ENCODE data around the gene RAE1. TPM values are rescaled to one million over a fixed set of nuclear protein-coding genes. Genes with fewer than 3 reads are reported as not detected.

RAE1 gene
- total RNA-seq, 1 donor = 24.6 TPM

- H3K4me3 ChIP-seq (ENCODE audit: insufficient read depth, low read length) = no peak overlapping the region
- H3K4me1 ChIP-seq (ENCODE audit: insufficient read depth, low read length) = no peaks in the 10 kb centered on the region
- no peaks in the 10 kb centered on the region for H4K20me1 ChIP-seq (ENCODE audit: insufficient read depth, low read length)
- TF ChIP-seq CTCF (IDR thresholded peaks at IDR 0.05; ENCODE audit: extremely low read depth, low read depth, low read length) = no peak
- no peaks in the 10 kb centered on the region for H3K79me2 ChIP-seq (ENCODE audit: insufficient read depth, low read length)
- no peak for DNase-seq (ENCODE audit: insufficient read length, low spot score, missing footprints)
- H3K9me3 ChIP-seq (ENCODE audit: low read depth, low read length) = no peaks in the 10 kb centered on the region
- no peak overlapping the region for H2AFZ ChIP-seq (ENCODE audit: low read length)
- no peak overlapping the region for H3K27ac ChIP-seq (ENCODE audit: low read depth, low read length)
- H3K36me3 ChIP-seq (ENCODE audit: insufficient read depth, low read length) = no peaks in the 10 kb centered on the region
- no peak overlapping the region for H3K4me2 ChIP-seq (ENCODE audit: insufficient read depth, low read length)
- no peaks in the 10 kb centered on the region for H3K27me3 ChIP-seq (ENCODE audit: insufficient read depth, low read length)
These were observed 53.5 kb downstream of the RAE1 start for GRCh38 chr20:57404419-57405072.

GRCh38 chr20:57405236-57406016, 54.4 kb downstream of the RAE1 start:
- Histone ChIP-seq H3K36me3 (ENCODE audit: insufficient read depth, low read length) (no peaks in the 10 kb centered on the region), H3K4me3 (ENCODE audit: insufficient read depth, low read length) (no peak overlapping the region)

GRCh38 chr20:57407541-57407956, 56.5 kb downstream of the RAE1 start:
- no peaks in the 10 kb centered on the region for H3K79me2 ChIP-seq (ENCODE audit: insufficient read depth, low read length)
- no peak overlapping the region for H3K4me2 ChIP-seq (ENCODE audit: insufficient read depth, low read length)
- H3K9me3 ChIP-seq (ENCODE audit: low read depth, low read length) = no peaks in the 10 kb centered on the region
- no peak overlapping the region for H3K4me3 ChIP-seq (ENCODE audit: insufficient read depth, low read length)
- no peak for TF ChIP-seq CTCF (IDR thresholded peaks at IDR 0.05; ENCODE audit: extremely low read depth, low read depth, low read length)
- H3K4me1 ChIP-seq (ENCODE audit: insufficient read depth, low read length) = no peaks in the 10 kb centered on the region
- H3K36me3 ChIP-seq (ENCODE audit: insufficient read depth, low read length) = no peaks in the 10 kb centered on the region
- H3K27me3 ChIP-seq (ENCODE audit: insufficient read depth, low read length) = no peaks in the 10 kb centered on the region
- no peak overlapping the region for H3K27ac ChIP-seq (ENCODE audit: low read depth, low read length)
- no peaks in the 10 kb centered on the region for H4K20me1 ChIP-seq (ENCODE audit: insufficient read depth, low read length)
- no peak overlapping the region for H2AFZ ChIP-seq (ENCODE audit: low read length)
- DNase-seq (ENCODE audit: insufficient read length, low spot score, missing footprints) = no peak

More at GRCh38 chr20:57405236-57406016, 54.4 kb downstream of the RAE1 start:
- Histone ChIP-seq H4K20me1 (ENCODE audit: insufficient read depth, low read length) (no peaks in the 10 kb centered on the region), H3K27me3 (ENCODE audit: insufficient read depth, low read length) (no peaks in the 10 kb centered on the region), H3K79me2 (ENCODE audit: insufficient read depth, low read length) (no peaks in the 10 kb centered on the region), H3K4me2 (ENCODE audit: insufficient read depth, low read length) (no peak overlapping the region), H3K9me3 (ENCODE audit: low read depth, low read length) (no peaks in the 10 kb centered on the region), H3K4me1 (ENCODE audit: insufficient read depth, low read length) (no peaks in the 10 kb centered on the region), H3K27ac (ENCODE audit: low read depth, low read length) (no peak overlapping the region), H2AFZ (ENCODE audit: low read length) (no peak overlapping the region)
- no peak for TF ChIP-seq CTCF (IDR thresholded peaks at IDR 0.05; ENCODE audit: extremely low read depth, low read depth, low read length)
- DNase-seq (ENCODE audit: insufficient read length, low spot score, missing footprints) = no peak

- no peak for TF ChIP-seq CTCF (IDR thresholded peaks at IDR 0.05; ENCODE audit: extremely low read depth, low read depth, low read length)
- Histone ChIP-seq H3K79me2 (ENCODE audit: insufficient read depth, low read length) (no peaks in the 10 kb centered on the region), H3K4me2 (ENCODE audit: insufficient read depth, low read length) (no peak overlapping the region), H3K27ac (ENCODE audit: low read depth, low read length) (no peak overlapping the region), H3K36me3 (ENCODE audit: insufficient read depth, low read length) (no peaks in the 10 kb centered on the region), H2AFZ (ENCODE audit: low read length) (no peak overlapping the region), H3K4me1 (ENCODE audit: insufficient read depth, low read length) (no peaks in the 10 kb centered on the region), H3K27me3 (ENCODE audit: insufficient read depth, low read length) (no peaks in the 10 kb centered on the region), H3K9me3 (ENCODE audit: low read depth, low read length) (no peaks in the 10 kb centered on the region), H4K20me1 (ENCODE audit: insufficient read depth, low read length) (no peaks in the 10 kb centered on the region), H3K4me3 (ENCODE audit: insufficient read depth, low read length) (no peak overlapping the region)
- DNase-seq (ENCODE audit: insufficient read length, low spot score, missing footprints) = no peak
These were observed 57.1 kb downstream of the RAE1 start for GRCh38 chr20:57408131-57408530.

Data from osteoblast (primary cell).